Measurements from ENCODE around the gene ARHGAP26. TPM values are rescaled to one million over a fixed set of nuclear protein-coding genes. Genes with fewer than 3 reads are reported as not detected.

The ARHGAP26 gene
- total RNA-seq, 1 donor = 7.6 TPM

DNA sequence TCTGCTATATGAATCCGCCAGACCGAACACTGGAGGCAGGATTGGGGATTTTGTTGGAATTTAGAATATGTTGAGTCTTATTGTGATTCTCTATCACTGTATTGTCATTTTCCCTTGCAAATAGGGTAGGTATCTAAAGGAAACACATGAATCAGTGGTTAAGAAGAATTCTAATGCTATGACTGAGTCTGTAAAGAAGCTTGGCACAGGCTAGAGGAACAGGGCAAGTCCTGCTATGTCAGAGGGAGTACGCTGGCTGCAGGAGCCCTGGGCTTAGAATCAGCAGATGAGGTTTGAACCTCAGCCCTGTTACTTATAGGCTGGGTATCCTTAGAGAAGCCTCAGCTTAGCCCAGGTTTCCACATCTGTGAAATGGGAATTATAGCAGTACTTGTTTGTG, 435.2 kb downstream of the ARHGAP26 start:
- TF ChIP-seq, protein P1, sequence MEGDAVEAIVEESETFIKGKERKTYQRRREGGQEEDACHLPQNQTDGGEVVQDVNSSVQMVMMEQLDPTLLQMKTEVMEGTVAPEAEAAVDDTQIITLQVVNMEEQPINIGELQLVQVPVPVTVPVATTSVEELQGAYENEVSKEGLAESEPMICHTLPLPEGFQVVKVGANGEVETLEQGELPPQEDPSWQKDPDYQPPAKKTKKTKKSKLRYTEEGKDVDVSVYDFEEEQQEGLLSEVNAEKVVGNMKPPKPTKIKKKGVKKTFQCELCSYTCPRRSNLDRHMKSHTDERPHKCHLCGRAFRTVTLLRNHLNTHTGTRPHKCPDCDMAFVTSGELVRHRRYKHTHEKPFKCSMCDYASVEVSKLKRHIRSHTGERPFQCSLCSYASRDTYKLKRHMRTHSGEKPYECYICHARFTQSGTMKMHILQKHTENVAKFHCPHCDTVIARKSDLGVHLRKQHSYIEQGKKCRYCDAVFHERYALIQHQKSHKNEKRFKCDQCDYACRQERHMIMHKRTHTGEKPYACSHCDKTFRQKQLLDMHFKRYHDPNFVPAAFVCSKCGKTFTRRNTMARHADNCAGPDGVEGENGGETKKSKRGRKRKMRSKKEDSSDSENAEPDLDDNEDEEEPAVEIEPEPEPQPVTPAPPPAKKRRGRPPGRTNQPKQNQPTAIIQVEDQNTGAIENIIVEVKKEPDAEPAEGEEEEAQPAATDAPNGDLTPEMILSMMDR (IDR thresholded peaks at IDR 0.05; ENCODE audit: extremely low read depth, low read depth, low read length) = no peak
- Histone ChIP-seq H2AFZ (ENCODE audit: low read length) (no peak overlapping the region), H3K27ac (ENCODE audit: low read depth, low read length) (peak overlapping the region; percentile 93), H3K4me1 (ENCODE audit: insufficient read depth, low read length) (peaks cover 54% of the 10 kb centered on the region), H3K79me2 (ENCODE audit: insufficient read depth, low read length) (no peaks in the 10 kb centered on the region), H3K27me3 (ENCODE audit: insufficient read depth, low read length) (no peaks in the 10 kb centered on the region), H3K9me3 (ENCODE audit: low read depth, low read length) (no peaks in the 10 kb centered on the region), H3K4me3 (ENCODE audit: insufficient read depth, low read length) (no peak overlapping the region), H4K20me1 (ENCODE audit: insufficient read depth, low read length) (no peaks in the 10 kb centered on the region), H3K4me2 (ENCODE audit: insufficient read depth, low read length) (peak overlapping the region; percentile 49), H3K36me3 (ENCODE audit: insufficient read depth, low read length) (no peaks in the 10 kb centered on the region)
- DNase-seq (ENCODE audit: insufficient read length, low spot score, missing footprints) = peak; percentile 88

DNA sequence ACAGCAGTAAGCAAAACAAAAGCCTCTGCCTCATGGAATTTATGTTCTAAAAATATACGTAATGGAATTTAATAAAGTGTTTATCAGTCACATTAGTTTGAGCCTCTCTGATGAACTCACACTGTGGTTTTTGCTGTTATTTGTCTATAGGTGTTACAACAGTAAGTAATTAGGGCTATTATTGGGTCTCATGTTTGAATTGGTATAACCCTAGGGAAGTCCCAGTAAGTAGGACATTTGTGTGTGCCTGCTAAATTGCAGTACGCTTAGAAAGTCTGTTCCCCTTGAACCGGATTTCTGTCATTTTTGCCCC, 435.7 kb downstream of the ARHGAP26 start:
- Histone ChIP-seq H3K79me2 (ENCODE audit: insufficient read depth, low read length) (no peaks in the 10 kb centered on the region), H2AFZ (ENCODE audit: low read length) (no peak overlapping the region), H3K27me3 (ENCODE audit: insufficient read depth, low read length) (no peaks in the 10 kb centered on the region), H3K27ac (ENCODE audit: low read depth, low read length) (peak overlapping the region; percentile 93), H3K9me3 (ENCODE audit: low read depth, low read length) (no peaks in the 10 kb centered on the region), H3K4me2 (ENCODE audit: insufficient read depth, low read length) (no peak overlapping the region), H3K4me3 (ENCODE audit: insufficient read depth, low read length) (no peak overlapping the region), H3K4me1 (ENCODE audit: insufficient read depth, low read length) (peaks cover 51% of the 10 kb centered on the region), H3K36me3 (ENCODE audit: insufficient read depth, low read length) (no peaks in the 10 kb centered on the region), H4K20me1 (ENCODE audit: insufficient read depth, low read length) (no peaks in the 10 kb centered on the region)
- no peak for DNase-seq (ENCODE audit: insufficient read length, low spot score, missing footprints)
- TF ChIP-seq, protein P1 (IDR thresholded peaks at IDR 0.05; ENCODE audit: extremely low read depth, low read depth, low read length) = no peak

DNA sequence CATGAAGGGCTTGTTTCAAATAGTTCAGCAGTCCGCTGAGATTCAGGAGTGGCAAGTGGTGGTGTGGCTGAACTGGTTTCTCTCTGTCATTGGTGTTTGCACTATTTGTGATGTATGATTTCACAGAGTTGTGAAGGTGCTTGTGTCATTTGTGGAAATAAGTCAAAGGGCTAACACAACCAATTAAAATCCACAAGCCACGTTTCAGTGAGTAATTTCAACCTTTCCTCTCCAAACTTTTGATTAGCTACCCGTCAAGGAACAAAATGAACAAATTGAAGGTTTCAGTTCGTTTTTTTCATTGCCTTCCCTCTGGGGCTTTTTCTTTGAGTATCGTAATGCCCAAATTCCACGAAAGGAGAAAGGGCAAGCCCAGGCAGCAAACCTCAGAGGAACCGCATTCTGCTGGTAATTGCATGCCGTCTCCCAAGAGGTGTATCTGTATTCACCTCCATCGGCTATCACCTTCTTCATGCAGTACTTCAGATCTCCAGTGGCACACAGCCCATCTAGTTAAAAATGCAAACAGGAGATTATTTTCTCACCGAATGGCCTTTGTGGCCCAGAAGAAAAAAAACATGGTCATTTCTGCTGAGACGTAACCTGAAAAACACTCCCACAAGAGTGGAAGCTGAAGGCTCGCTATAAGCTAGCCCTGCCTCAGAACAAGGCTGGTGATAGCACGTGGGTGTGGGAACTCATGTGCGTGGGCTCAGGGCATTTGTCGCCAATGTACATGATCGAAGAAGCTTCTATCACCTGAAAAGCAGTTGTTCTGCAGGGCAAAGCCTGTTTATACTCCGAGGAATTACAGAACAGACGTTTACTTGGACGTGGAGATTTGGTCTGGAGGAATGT, 436.2 kb downstream of the ARHGAP26 start:
- no peaks in the 10 kb centered on the region for H3K36me3 ChIP-seq (ENCODE audit: insufficient read depth, low read length)
- TF ChIP-seq, protein P1 (IDR thresholded peaks at IDR 0.05; ENCODE audit: extremely low read depth, low read depth, low read length) = no peak
- peaks cover 45% of the 10 kb centered on the region for H3K4me1 ChIP-seq (ENCODE audit: insufficient read depth, low read length)
- H3K4me3 ChIP-seq (ENCODE audit: insufficient read depth, low read length) = no peak overlapping the region
- H3K4me2 ChIP-seq (ENCODE audit: insufficient read depth, low read length) = no peak overlapping the region
- H3K27me3 ChIP-seq (ENCODE audit: insufficient read depth, low read length) = no peaks in the 10 kb centered on the region
- no peak for DNase-seq (ENCODE audit: insufficient read length, low spot score, missing footprints)
- no peaks in the 10 kb centered on the region for H3K79me2 ChIP-seq (ENCODE audit: insufficient read depth, low read length)
- no peaks in the 10 kb centered on the region for H3K9me3 ChIP-seq (ENCODE audit: low read depth, low read length)
- no peaks in the 10 kb centered on the region for H4K20me1 ChIP-seq (ENCODE audit: insufficient read depth, low read length)
- H2AFZ ChIP-seq (ENCODE audit: low read length) = no peak overlapping the region
- peak overlapping the region; percentile 93 for H3K27ac ChIP-seq (ENCODE audit: low read depth, low read length)

DNA sequence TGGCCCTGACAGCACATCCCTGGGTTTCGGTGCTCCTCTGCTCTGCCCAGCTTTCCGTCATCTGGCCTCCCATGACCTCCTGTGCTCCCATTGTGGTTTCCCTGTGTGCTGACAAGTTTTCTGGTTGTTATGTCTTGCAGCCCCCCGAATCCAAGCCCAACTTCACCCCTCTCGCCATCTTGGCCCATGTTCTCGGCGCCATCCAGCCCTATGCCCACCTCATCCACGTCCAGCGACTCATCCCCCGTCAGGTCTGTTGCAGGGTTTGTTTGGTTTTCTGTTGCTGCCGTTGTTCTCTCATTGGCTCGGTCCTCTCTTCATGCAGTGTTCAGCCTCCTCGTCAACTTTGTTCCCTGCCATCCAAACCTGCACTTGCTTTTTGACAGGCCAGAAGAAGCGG, 436.9 kb downstream of the ARHGAP26 start:
- H3K36me3 ChIP-seq (ENCODE audit: insufficient read depth, low read length) = no peaks in the 10 kb centered on the region
- no peaks in the 10 kb centered on the region for H3K9me3 ChIP-seq (ENCODE audit: low read depth, low read length)
- peaks cover 43% of the 10 kb centered on the region for H3K4me1 ChIP-seq (ENCODE audit: insufficient read depth, low read length)
- no peak for DNase-seq (ENCODE audit: insufficient read length, low spot score, missing footprints)
- H3K27me3 ChIP-seq (ENCODE audit: insufficient read depth, low read length) = no peaks in the 10 kb centered on the region
- no peaks in the 10 kb centered on the region for H3K79me2 ChIP-seq (ENCODE audit: insufficient read depth, low read length)
- no peak overlapping the region for H2AFZ ChIP-seq (ENCODE audit: low read length)
- H3K27ac ChIP-seq (ENCODE audit: low read depth, low read length) = no peak overlapping the region
- no peaks in the 10 kb centered on the region for H4K20me1 ChIP-seq (ENCODE audit: insufficient read depth, low read length)
- no peak overlapping the region for H3K4me2 ChIP-seq (ENCODE audit: insufficient read depth, low read length)
- no peak overlapping the region for H3K4me3 ChIP-seq (ENCODE audit: insufficient read depth, low read length)
- TF ChIP-seq, protein P1 (IDR thresholded peaks at IDR 0.05; ENCODE audit: extremely low read depth, low read depth, low read length) = no peak
